ENCODE data around the gene TMBIM6.

TMBIM6 gene

GRCh38 chr12:49811136-49811535, 69.8 kb downstream of the TMBIM6 start:
- no peak overlapping the region for H3K4me3 ChIP-seq (ENCODE audit: low read depth, low read length)
- TF ChIP-seq CTCF (IDR thresholded peaks at IDR 0.05; ENCODE audit: borderline replicate concordance, insufficient read depth, low read depth, low read length), result no peak

- H3K4me3 ChIP-seq (ENCODE audit: low read depth, low read length), result no peak overlapping the region
- TF ChIP-seq CTCF (IDR thresholded peaks at IDR 0.05; ENCODE audit: borderline replicate concordance, insufficient read depth, low read depth, low read length), result no peak
These were observed 70.6 kb downstream of the TMBIM6 start for GRCh38 chr12:49811961-49812401.

- no peak overlapping the region for H3K4me3 ChIP-seq (ENCODE audit: low read depth, low read length)
- no peak for TF ChIP-seq CTCF (IDR thresholded peaks at IDR 0.05; ENCODE audit: borderline replicate concordance, insufficient read depth, low read depth, low read length)
These were observed 71.8 kb downstream of the TMBIM6 start for GRCh38 chr12:49813131-49813530.
